Daoy (cell line): Measurements from ENCODE around the gene ALG8. TPM values are rescaled to one million over a fixed set of nuclear protein-coding genes. Genes with fewer than 3 reads are reported as not detected.

Experiments used
- DNase-seq: peaks from one replicate; pipeline ENCODE4 v3.0.0-alpha.2; 2015; ENCODE audit warnings: low read depth
- total RNA-seq: library from RNA; depleted of rRNA; stranded (reverse); fragments of >200 nt; shearing (Covaris generic); gene quantifications from 2 replicates; pipeline ENCODE4 v1.2.3, GENCODE V29; 2014

The ALG8 gene
- total RNA-seq, 1 experiment from 2014 or later: 87.4 TPM

GRCh38 chr11:78160557-78160956, 21.1 kb upstream of the ALG8 start:
- DNase-seq: no peak

DNA sequence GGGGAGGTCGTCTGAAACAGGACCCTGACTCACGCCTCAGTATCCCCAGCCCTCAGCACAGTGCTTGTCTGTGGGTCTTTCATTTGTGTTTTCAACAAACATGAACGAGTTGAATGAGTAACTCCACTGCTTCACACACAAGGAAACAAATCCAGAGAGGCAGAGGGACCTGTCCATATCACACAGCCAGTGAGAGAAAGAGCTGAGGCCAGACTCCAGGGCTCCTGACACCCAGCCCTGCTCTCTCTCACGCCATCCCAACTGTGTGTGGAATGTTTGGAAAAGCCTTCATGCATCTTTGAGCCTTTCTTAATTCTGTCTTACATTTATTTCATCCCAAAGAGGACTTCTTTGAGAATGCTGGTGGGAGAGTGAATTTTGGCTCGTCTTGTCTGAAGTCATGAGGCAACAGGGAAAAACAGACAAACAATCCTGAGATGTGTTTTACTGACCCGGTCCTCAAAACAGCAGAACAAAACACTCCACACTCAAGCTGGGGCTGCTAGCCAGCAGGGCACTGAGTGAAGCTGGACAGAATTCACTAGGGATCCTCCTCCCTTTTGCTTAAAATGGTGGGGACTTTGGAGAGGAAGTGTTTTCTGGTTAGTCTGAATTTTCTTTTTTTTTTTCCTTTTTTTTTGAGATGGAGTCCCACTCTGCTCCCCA, 19.7 kb upstream of the ALG8 start:
- no peak for DNase-seq

DNA sequence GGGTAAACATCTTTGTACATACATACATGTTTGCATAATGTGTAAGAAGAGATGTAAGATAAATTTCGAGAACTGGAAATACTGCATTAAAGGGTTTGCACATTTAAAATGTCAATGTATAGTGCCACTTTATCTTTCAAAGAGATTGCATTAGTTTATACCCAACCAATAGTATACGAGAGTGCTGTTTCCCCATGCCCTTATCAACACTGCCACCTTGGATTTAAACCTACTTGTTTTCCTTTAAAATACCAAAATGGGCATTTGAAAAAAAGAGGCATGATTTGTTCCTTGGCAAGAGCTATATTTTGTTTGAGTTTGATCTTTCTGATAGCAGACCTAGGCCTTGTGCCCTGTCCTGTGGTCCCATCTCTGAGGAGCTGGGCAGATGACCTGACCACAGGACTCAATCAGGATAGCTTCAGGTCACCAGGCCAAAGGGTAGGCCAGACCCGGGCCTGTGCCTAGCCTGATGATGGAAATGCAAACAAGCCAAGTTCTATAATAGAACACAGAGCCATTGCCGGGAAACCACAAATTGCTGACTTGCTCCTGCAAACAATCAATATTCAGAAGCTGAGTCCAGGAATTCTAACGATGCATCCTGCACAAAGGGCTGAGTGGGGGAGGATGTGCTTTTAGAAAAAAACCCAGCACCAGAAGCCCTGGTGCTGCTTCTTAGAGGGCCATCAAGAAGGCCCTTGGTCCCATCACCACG, 16.9 kb upstream of the ALG8 start:
- no peak for DNase-seq

DNA sequence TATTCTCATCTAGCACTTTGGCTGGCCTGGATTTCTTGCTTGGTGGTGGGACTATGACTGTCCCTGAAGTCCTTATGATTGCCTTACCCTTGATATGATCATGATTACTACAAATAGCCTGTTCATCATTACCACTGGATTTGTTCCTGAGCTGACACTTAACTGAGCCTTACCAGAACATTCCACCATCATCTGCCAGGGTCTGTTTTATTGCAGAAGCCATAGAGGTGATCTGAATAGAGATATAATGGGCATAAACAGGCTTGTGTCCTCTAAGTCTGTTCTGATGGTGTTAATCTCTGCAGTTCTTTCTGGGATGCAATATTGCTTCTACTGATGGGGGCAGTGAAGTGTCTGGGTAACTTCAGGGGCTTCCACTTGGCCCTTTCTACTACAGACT, 12.4 kb upstream of the ALG8 start:
- no peak for DNase-seq

- no peak for DNase-seq
Observed at GRCh38 chr11:78150754-78151153, 11.3 kb upstream of the ALG8 start.

GRCh38 chr11:78150346-78150745, 10.9 kb upstream of the ALG8 start:
- DNase-seq: no peak

DNA sequence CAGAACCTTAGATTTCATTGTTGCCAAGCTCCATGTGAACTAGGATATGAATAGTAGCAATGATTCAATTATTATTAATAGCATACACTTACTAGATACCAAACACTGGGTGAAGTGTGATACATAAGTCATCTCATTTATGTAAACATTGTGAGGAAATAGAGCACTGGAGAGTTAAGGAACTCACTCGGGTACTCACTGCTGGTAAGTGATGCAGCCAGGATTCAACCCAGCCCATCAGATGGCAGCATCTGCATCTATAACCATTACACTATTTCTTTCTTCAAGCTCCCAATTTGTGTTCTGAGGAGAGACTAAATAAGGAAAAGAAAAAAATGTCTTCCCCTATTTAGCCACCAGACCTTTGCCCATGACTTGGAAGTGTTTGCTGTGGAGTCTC, 10.2 kb upstream of the ALG8 start:
- DNase-seq: no peak

- no peak for DNase-seq
Observed at GRCh38 chr11:78147807-78148206, 8.4 kb upstream of the ALG8 start.

DNA sequence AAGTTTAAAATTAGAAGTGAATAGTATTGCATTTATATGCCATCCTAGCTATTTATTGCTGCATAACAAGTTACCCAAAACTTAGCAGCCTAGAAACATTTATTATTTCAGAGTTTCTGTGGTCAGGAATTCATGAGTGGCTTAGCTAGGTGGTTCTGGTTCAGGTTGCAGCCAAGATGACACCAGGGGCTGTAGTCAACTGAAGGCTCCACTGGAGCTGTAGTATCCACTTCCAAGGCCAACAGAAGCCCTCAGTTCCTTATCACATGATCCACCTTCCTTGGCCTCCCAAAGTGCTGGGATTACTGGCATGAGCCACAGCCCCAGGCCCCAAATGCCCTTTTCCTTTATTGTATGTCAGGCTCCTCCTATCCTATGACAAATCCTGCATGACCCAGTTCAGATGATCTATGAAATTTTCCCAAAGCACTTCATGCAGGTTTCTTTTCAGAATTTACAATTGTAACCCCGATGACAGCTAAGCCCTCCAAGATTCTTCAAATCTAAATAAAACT, 6.1 kb upstream of the ALG8 start:
- no peak for DNase-seq

GRCh38 chr11:78140392-78141077, 1.1 kb upstream of the ALG8 start:
- no peak for DNase-seq

- DNase-seq: peak; percentile 39
Observed at GRCh38 chr11:78138694-78139421, 568 bp downstream of the ALG8 start.

DNA sequence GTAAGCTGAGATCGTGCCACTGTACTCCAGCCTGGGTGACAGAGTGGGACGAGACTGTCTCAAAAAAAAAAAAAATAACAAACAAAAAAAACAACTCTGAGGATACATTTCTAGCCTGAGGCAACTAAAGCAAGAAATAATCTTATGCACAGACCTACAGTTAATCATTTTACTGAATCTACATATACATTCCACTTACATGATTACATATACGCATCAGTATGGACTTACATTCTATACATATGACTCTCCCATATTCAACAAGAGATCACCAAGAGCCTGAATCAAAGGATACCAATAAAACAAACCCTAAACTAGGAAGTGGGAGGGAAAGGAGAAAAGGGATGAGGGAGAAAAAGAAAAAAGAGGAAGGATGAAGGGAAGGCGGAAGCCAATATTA, 1.1 kb downstream of the ALG8 start:
- DNase-seq: no peak

DNA sequence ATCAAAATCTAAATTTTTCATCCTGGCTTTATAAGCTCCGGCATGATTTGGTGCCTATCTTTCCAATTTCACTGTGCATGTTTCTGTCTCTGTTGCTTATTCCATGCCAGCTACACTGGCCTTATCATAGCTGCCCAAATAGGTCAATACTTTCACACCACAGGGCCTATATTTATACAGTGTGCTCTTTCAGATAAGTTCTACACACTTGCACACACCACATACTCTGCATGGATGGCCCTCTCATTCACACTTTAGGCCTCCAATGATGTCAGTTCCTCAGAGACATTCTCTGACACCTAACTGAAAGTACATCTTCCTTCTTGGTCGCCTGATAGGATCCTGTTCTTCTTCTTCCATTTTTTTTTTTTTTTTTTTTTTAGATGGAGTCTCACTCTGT, 7.0 kb downstream of the ALG8 start:
- DNase-seq: no peak

- DNase-seq: no peak
Observed at GRCh38 chr11:78131956-78132355, 7.5 kb downstream of the ALG8 start.

GRCh38 chr11:78127403-78127802, 12.0 kb downstream of the ALG8 start:
- no peak for DNase-seq

DNA sequence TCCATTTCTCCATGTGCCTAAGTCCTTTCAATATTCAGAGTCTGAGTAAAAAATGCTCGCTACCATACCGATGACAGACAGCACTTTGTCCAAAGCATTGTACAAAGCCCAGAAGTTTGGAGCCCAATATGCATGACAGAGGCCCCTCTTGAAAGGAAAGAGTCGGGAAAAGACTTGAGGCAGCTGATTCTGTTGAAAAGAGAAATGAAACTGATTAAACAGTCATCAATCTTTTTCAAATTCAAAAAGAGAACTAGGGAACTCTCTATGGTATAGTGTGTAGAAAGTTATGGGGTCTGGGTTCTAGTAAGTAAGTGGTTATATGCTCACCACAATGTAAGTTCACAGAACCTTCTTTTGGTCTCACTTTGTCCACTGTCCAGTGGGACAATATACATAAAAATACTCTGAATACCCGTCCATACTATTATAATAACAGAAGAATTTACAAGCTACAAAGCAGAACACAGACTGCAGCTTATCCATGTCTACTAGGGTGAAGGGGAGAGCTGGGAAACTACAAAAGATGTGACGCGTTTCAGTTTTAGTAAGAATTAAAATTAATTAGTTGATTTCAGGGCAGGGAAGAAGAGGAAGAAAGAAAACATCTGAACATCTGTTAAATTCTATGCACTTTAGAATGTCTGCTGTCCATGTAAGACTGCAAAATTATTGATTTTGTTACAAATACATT, 26.7 kb downstream of the ALG8 start:
- no peak for DNase-seq

GRCh38 chr11:78111298-78111697, 28.1 kb downstream of the ALG8 start:
- DNase-seq: no peak

- DNase-seq: no peak
Observed at GRCh38 chr11:78110830-78111229, 28.6 kb downstream of the ALG8 start.

GRCh38 chr11:78110351-78110750, 29.1 kb downstream of the ALG8 start:
- no peak for DNase-seq

DNA sequence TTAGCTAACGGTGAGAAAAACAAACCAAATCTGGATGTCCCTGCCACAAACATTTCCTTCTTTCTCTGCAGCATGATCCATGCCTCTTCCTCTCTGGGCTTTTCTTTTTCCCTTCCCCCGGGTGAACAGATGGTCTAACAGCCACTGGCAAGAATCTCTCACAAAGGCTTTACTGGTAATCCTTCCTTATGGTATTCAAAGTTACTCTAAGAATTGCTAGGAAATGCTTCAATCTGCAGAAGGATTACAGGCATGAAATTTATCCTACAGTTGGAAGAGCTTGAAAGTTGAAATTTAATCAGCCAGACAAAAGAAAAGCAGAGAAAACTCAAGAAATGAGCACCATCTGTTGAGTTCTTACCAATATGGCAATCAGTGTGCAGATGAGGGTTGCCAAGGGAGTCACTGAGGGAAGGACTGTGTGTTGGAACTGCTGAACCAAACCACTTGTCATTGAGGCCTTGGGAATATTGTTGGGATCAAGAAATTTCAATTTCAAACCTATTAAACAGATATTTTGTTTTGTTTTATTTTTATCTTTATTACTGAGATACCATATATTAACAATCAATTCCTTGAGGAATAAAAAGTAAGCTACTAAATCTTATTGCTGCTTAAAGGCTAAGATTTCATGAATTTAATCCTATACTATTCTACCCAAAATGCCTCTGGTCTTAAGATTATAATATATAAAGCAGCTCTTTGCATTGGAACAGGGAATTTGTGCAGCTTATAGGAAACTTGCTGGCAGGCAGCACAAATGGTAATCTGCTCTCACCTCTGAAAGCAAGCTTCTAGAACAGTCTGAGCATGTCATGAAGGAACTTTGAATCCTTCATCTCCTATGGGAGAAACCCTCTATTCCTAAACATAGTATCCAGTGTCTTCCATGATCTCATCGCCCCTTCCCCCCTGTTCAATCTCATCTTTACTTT, 30.1 kb downstream of the ALG8 start:
- no peak for DNase-seq
